T follicular helper cell (primary cell): ENCODE data around the gene STX8.
A peak's percentile ranks its signal among the peaks of the same experiment; 100 is the strongest.

Experiments
- DNase-seq: peaks from one replicate; pipeline ENCODE4 v3.0.0-alpha.2; 2020; ENCODE audit warnings: low read depth

The STX8 gene

GRCh38 chr17:9239793-9240658 is 335.6 kb downstream of the STX8 start:
- DNase-seq = peak; percentile 48

- DNase-seq = no peak
Observed at GRCh38 chr17:9239246-9239792, 336.3 kb downstream of the STX8 start.

GRCh38 chr17:9238340-9239245 is 337.0 kb downstream of the STX8 start:
- no peak for DNase-seq

- no peak for DNase-seq
Observed at GRCh38 chr17:9237661-9238301, 337.8 kb downstream of the STX8 start.

GRCh38 chr17:9237053-9237410 is 338.6 kb downstream of the STX8 start:
- no peak for DNase-seq

DNA sequence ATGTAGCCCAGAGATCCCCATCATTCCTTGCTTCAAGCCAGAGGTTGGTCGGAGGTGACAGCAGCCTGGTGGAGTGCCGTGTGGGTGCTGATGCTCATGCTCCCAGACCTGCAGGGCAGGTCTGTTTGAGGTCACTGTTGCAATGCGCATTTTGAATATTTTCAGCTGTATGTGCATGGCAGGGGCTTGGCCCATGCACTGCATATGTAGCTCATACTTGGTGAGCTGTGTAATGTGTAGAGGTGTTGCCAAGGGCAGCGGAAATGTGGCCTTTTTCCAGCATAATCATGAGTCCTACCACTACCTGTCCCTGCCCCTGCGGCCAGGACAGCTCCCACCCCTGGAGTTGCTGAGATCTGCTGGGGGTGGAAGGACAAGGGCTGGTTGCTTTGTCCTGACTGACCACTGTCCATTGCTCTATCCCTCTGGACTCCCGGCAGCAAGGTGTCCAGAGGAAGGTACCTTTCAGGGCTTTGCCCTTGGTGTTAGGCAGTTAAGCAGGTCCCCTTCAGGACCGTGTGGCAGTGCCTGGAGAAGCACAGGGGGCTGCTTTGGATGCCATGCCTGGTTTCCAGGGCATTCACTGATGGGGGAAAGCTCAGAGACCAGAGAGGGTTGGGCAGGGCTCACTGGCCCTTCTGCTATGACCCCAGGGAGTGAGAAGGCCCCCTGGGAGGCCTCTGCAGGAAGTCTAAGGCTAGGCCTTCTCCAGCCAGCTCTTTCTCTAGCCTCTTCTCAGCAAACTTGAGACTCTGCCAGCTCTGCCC is 339.2 kb downstream of the STX8 start:
- no peak for DNase-seq

- no peak for DNase-seq
Observed at GRCh38 chr17:9235346-9235745, 340.3 kb downstream of the STX8 start.

DNA sequence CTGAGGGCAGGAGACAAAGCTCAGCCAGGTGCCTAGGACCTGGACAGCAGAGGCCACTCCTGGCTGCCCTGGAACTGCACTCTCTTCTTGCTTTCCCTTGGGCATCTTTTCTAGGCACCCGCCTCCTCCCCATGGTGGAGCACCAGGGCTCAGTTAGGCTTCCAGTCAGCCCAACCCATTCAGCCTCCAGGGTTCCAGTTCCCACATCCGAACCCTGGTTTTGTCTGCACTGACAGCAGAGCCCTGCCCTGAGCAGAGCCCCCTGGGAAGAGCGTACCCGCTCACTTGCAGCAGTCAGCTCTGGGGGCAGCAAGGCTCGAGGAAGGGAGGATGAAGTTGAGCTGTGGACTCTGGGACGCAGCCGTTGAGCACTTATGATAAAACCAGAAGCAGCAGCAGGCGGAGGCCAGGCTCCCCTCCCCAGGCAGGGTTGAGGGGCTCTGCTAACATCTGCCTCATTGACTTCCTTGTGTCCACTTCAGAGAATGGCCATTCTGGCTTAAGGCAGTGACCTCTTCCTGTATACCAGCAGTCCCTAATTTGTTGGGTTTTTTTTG is 341.2 kb downstream of the STX8 start:
- no peak for DNase-seq

DNA sequence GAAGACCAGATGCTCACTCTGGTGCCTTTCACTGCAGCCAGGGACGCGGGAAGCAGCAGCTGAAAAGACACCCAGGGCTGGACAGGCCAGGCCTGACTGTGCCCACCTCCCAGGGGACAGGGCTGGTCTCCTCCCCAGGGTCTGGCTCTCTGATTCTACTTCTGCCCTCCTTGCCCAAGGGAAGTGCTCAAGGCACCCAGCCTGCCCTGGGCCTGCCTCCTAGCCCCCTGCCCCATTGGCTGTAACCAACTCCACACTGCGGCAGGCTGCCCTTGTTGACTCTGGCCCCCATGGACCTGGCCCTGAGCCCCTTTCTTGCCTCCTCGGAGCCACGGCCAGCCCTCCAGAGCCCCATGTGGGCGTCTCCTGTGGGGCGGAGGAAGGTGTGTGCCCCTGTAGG is 341.9 kb downstream of the STX8 start:
- no peak for DNase-seq

GRCh38 chr17:9233271-9233599 is 342.4 kb downstream of the STX8 start:
- DNase-seq = no peak

DNA sequence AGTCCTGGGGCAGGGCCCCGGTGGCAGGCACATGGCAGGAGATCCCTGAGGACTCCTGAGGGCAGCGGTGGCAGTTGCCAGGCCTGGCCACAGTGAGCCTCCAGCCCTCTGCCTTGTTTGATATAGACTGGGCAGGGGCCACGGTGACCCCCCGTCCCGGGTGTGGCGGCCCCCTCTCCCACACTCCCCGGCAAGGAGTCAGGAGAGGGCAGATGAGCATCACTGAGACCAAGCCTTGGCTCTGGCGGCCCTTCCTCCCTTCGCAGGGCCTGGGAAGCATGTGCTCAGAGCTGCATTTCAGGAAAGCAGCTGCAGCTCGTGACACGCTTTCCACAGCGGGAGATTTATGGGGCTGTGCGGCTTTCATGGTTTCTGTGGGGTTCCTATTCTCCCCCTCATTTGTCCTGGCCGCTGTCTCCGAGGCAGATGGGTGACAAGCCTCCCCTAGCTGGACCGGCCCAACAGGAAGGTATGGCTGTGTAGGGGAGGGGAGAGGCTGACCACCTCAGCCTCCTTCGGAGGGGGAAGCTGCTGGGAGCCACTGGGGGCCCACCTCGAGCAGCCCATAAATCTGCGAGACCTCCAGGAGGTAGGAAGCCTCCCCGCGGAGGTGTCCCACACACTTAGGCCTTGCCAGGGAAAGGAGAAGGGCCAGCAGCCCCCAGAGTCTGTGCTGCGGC is 342.9 kb downstream of the STX8 start:
- DNase-seq = no peak

- no peak for DNase-seq
Observed at GRCh38 chr17:9232155-9232475, 343.5 kb downstream of the STX8 start.

- DNase-seq = no peak
Observed at GRCh38 chr17:9231449-9232154, 344.0 kb downstream of the STX8 start.

DNA sequence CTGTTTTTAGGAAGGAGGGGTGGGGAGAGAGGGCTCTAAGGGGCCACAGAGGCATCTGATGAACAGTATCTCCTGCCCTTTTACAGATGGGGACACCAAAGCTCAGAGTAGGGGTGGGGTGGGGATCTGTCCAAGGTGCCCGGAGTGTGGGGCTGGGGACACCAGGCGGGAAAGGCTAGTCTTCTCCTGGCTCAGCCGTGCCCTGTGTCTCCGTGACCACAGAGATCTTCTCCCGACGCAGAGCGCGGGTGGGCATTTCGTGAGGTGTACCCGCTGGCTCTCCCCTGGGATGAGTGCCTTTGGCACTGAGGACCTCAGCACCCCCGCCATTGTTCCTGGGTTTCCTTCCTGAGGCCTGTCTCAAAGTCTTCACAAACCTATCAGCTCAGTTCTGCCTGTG is 344.8 kb downstream of the STX8 start:
- DNase-seq = no peak

- no peak for DNase-seq
Observed at GRCh38 chr17:9230346-9230745, 345.3 kb downstream of the STX8 start.

- no peak for DNase-seq
Observed at GRCh38 chr17:9229826-9230201, 345.8 kb downstream of the STX8 start.

DNA sequence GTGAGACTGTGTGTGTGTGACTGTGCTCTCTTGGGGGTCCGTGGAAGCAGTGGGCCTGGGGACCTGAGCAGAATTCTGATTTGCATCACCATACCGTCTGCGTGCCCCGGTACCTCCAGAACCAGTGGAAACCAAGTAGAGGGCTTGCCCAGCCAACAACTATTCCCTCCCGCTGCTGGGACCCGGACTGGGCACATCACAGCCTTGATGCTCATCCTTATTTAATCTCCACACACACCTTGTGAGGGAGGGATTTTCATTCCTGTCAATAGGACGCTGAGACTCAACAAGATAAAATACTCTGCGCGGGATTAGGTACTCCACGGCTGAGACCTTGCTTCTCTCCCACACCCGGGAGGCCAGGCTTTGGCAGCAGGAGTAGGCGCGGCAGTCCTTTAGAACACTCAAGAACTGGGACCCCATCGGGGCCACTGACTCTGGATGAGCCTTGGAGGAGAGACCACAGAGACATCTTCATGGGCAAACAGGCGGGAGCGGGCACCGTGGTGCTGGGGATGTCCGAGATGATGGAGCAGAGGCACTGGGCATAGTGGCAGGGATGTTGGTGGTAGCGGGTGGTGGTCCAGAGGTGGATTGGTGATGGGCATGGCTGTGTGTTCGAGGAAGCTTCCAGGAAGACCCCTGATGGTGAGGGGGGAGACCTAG is 346.3 kb downstream of the STX8 start:
- no peak for DNase-seq

- DNase-seq = no peak
Observed at GRCh38 chr17:9228408-9229159, 347.0 kb downstream of the STX8 start.

GRCh38 chr17:9227819-9228407 is 347.7 kb downstream of the STX8 start:
- DNase-seq = no peak
